Glomerular visceral epithelial cell (primary cell): ENCODE measurements around the gene LIX1L.
"Not testable (repeated sequence)": the region's sequence is repeated elsewhere in the genome, so short reads cannot be mapped to it uniquely, and the experiment has no call there.

Experiments used
- DNase-seq: peaks from one replicate; pipeline ENCODE4 v3.0.0-alpha.2; 2016; ENCODE audit errors: extremely low spot score

Gene LIX1L

DNA sequence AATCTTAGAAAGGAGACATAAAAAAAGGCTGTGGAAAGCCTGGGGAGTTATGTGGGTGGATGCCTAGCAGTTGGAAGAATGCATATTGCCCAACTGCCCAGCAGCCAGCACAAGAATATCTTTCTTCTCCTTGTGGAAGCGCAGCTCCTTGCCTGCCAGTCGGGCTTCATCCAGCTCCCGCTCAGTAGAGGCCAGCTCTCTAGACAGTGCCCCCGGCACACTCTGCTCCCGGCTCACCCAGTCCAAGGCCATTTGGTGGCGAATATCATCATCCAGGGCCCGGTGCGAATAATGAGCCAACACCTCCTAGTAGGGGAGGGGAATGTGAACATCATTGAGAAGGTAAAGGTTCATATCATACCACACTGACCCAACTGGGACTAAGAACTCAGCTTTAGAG is 21.6 kb downstream of the LIX1L start:
- DNase-seq = no peak

DNA sequence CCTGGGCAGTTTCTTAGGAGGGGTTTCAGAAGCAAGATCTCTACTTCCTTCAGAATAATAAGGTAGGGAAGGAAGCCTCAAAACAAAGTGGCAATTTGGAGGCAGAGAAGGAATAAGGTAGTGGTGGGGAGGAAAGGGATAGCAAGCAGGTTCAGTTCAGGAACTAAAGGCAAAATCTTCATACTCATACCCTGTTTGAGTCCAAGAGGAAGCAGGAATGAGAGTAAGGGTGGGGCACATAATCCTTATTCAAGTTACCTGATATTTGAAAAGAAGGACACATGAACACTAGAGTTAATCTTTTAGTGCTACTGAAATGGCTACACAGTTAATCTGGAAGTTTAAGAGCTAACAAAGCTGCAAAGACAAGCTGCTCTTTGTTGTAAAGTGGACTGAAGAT is 22.1 kb downstream of the LIX1L start:
- no peak for DNase-seq

DNA sequence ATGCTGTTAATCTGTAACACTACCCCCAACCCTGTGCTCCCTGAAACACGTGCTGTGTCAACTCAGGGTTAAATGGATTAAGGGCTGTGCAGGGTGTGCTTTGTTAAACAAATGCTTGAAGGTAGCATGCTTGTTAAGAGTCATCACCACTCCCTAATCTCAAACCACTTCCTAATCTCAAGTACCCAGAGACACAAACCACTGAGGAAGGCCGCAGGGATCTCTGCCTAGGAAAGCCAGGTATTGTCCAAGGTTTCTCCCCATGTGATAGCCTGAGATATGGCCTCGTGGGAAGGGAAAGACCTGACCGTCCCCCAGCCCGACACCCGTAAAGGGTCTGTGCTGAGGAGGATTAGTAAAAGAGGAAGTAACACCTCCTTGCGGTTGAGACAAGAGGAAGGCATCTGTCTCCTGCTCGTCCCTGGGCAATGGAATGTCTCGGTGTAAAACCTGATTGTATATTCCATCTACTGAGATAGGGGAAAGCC is 25.3 kb downstream of the LIX1L start:
- DNase-seq = not testable (repeated sequence)

GRCh38 chr1:145927916-145928643 is 29.7 kb downstream of the LIX1L start:
- DNase-seq = no peak

GRCh38 chr1:145927063-145927886 is 30.5 kb downstream of the LIX1L start, which contains the start of gene RBM8A:
TSS of gene RBM8A (minus strand) at chr1:145927484. CDS start at chr1:145927426, 58 bp downstream.
- DNase-seq = peak; percentile 97

DNA sequence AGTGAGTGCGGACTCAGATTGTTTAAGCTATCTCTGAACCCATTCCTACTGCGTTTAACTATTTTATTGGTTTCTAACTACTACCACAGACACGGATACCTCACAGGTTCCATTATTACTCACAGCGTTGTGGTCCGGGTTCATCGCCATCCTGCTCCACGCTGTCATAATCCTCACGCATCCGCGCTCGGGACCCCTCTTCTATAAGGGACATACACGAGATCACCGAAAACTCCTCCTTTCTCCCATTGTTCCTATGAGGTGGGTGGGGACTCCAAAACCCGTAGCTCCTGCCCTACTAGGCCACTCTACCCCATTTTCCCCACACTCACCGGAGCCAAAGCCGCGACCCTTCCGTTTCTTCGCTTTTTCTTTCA is 31.1 kb downstream of the LIX1L start:
- no peak for DNase-seq

GRCh38 chr1:145922266-145922665 is 35.6 kb downstream of the LIX1L start:
- DNase-seq = no peak

- not testable (repeated sequence) for DNase-seq
These were observed 37.5 kb downstream of the LIX1L start for GRCh38 chr1:145920297-145920696.

DNA sequence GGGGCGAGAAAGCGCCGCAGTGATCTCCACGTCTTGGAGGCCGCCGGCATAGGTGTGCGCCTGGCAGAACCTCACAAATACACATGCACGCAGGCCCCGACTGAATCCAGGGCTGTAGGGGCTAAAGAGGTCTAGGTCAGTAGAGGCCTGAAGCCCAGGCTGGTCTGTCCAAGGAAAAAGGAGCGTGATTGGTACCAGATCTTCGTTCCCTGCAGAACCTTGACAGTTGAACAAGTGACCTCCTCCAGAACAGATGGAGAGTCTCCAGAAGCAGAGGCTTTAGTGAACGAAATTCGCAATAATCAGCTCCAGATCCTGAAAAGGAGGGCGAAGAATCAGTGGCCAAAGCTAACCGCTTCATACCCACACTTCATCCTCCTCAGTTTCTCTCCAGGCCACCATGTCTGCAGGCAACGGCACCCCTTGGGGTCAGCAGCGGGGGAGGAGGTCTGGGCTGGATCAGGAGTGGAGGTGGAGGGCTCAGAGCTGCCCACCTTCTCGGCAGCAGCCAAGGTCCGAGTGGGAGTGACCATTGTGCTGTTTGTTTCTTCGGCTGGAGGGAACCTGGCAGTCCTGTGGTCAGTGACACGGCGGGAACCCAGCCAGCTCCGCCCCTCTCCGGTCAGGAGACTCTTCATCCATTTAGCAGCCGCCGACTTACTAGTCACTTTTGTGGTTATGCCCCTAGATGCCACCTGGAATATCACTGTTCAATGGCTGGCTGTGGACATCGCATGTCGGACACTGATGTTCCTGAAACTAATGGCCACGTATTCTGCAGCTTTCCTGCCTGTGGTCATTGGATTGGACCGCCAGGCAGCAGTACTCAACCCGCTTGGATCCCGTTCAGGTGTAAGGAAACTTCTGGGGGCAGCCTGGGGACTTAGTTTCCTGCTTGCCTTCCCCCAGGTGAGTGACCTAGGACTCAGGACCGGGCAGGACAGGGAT is 38.6 kb downstream of the LIX1L start:
- DNase-seq = peak; percentile 80

GRCh38 chr1:145918144-145918991 is 39.4 kb downstream of the LIX1L start, which contains the start of gene PEX11B:
TSS of gene PEX11B (minus strand) at chr1:145918717. CDS start at chr1:145918688, 29 bp downstream.
- DNase-seq = peak; percentile 83

DNA sequence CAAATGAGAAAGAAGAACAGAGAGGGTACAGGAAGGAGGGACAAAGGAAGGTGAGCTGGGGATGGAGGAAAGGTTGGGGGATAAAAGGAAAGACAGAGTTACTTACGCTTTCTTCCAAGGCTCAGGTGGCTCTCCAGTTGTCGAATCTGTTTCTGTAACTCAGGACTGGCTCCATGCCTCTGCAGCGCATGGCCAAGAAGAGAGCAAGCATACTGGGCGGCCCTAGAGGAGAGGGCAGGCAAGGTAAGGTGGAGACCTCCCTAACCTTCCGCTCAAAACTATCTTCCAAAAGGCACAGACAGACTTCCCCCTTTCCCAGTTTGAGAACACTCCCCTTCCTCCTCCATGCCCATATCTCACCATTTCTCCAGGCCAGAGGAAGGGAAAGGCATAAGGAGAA is 40.2 kb downstream of the LIX1L start:
- DNase-seq = no peak

DNA sequence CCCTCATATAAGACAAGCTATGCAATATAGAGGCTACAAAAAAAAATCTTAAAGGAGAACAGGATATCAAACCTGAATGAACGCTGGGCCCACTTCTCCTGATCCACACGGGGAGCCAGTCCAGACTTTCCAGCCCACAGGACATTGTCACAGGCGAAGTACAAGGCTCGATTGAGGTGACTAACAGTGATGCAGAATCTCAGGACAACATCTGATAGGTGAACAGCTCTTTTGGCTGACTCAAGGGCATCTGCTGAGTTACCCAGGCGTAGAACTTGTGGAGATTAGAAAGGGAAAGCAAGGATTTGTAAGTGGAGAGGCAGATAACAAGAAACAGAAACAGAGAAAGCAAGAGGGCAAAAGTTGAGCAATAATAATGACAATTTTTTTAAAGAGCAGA is 41.1 kb downstream of the LIX1L start:
- DNase-seq = peak; percentile 33

GRCh38 chr1:145912128-145912641 is 45.6 kb downstream of the LIX1L start:
- no peak for DNase-seq

DNA sequence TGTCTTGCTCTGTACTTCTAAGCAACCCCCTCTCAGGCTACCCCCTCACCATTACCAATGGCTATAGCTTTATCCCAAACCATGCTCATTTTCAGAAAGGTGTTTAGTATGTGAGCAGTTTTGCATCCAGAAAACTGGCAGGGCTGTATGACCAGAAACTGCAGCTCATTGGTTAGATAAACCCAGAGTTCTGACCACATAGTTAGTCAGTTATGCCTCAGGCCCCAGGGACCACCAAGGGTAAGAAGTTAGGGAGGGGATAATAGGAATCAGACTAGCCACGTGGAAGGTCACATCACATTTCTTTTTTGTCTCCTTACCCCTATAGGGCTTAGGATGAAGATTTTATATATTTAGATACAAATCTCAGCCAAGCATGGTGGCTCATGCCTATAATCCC is 49.2 kb downstream of the LIX1L start:
- no peak for DNase-seq

GRCh38 chr1:145906954-145907753 is 50.7 kb downstream of the LIX1L start:
- no peak for DNase-seq

DNA sequence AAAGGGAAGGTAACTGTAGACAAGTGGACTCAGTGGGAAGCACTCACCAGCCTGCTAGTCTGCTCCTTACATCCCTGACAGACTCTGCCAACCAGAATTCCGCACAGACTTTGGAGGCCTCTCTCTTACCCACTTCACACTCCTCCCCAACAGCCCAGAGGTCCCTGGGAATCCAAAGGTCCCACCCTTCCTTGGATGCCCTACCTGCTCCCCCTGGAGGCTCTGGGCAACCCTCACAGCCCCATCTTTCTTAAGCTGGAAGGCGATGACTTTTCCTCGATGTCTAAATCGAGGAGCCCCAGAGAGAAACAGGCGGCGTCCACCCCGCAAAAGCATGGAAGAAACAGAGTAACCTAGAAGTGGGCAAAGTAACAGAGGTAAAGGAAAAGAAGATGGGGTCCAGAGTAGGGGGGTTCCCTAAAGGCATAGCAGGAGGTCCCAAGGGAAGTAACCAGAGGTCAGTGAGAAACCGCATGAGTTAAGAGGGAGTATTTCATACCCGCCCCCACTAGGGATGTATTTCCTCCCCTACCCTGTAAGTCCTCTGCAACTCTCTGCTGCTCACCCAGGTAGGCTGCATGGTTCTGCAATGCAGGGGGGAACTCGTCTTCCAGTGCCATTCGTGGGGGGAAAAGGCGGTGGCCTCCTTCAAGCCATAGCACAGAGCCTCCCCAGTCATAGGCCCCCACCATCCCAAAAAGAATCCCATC is 56.4 kb downstream of the LIX1L start:
- DNase-seq = no peak

DNA sequence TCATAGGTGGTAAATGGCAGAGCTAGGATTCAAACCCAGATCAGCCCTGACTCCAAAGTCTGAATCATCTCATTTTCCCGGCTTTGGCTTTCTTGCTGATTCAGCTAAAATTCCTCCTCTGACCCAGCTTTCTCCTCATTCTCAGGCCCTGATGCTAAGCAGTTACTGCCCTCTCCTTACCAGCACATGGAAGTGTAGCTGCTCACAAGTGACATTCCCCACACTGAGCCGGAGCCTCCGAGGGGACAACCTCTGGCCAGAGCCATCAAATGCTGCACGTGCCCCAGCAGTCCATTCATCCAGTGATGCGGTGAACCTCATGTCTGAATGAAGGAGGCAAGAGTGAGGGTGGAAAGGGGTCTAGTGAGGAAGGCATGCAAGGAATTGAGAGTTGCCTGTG is 59.1 kb downstream of the LIX1L start:
- DNase-seq = no peak

DNA sequence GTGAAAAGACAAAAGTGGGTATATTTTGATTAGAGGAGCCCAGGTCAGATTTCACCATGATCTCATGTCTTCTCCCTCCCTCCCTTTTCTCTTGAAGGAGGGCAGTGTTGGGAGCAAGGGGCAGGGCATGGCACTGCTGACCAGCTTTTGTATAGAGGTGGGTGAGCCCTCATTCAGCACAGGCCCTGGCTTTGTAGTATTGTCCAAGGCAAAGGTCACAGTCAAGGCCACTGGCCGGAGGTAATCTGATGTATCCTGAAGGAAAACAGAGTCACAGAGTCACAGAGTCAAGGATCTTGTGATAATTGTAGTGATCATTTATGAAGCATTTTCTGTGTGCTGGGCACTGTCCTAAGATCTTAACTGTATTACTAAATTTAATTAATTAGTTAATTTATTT is 59.8 kb downstream of the LIX1L start:
- DNase-seq = no peak

DNA sequence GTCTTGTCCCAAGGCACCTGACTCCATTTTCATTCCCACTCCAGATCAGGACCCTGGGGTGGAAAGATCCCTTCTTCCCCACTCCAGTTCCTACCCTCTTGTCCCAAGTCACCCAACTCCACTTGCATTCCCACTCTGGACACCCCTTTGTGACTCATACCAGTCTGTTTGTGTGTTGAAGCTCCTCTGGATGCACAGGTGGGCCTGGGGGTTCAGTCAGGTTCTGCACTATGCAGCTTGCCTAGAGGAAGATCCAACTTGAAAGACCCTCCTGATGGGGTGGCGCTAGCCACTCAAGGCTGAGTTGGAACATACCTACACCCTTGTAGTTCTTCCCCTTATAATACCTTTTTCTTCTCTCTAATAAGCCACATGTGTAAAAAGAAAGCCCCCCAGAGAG is 62.3 kb downstream of the LIX1L start:
- no peak for DNase-seq
